Germinal center (tissue), 1 donor: Measurements from ENCODE around the gene PLEKHG7.

Experiments
- DNase-seq: peaks from one replicate; pipeline ENCODE4 v3.0.0; 2012; ENCODE audit warnings: mixed read lengths, low spot score

Gene PLEKHG7

GRCh38 chr12:92707926-92708325 is 5.1 kb downstream of the PLEKHG7 start:
- no peak for DNase-seq

- DNase-seq: no peak
Measured at GRCh38 chr12:92715625-92716024, 12.8 kb downstream of the PLEKHG7 start.

- DNase-seq: no peak
Measured at GRCh38 chr12:92717202-92717601, 14.4 kb downstream of the PLEKHG7 start.

GRCh38 chr12:92718483-92718990 is 15.7 kb downstream of the PLEKHG7 start:
- DNase-seq: no peak

DNA sequence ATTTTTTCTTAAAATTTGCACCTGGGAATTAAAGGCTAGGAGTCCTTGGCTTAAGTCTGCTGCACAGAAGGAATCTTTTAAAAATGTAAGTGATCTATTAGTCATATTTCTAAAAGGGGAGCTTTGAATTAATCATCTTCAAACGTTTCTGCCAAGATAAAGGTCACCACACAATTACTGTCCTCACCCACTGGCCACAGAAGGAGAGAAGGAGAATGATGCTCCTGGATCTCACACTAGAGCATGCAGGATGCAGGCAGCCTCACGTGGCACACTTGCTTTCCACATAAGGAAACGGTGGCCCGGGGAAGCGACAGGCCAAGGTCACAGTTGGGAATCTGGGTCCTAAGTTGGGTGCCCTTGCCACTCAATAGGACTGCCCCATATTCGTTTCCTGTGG is 16.9 kb downstream of the PLEKHG7 start:
- no peak for DNase-seq

DNA sequence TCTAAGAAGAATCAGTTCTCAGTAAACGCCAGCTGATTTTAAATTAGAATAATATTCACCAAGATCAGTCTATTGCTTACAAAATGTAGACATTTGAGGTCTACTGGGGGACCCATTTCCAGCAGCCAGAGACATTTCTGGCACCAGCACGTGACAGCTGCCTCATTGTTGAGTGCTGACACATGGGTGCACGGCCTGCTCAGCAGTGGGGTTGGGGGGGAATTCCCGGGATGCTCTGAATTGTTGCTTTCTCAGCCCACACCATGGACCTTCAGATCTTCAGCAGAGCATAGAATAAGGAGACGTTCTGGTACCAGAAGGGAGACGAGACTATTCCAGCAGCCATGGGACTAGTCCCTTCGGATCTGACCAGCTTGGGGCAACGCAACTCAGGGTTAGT is 18.3 kb downstream of the PLEKHG7 start:
- no peak for DNase-seq

DNA sequence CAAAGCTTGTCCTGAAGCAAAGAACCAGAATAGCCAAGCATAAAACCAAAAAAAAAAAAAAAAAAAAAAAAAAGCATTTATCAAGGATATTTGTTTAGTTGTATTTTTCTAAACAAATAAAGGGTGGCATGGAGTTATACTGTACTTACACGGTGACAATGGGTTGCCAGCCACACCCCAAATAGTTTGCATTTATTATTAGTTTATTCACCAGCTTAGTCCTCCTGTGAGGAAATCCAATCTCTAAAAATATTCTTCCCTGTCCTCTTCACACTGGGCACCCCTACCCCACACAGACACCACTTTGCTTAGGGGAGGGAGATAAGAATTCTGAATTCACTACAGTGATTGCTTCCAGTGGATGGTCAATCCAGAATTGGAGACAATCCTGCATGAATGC is 18.9 kb downstream of the PLEKHG7 start:
- DNase-seq: no peak

GRCh38 chr12:92722897-92723296 is 20.1 kb downstream of the PLEKHG7 start:
- DNase-seq: no peak

DNA sequence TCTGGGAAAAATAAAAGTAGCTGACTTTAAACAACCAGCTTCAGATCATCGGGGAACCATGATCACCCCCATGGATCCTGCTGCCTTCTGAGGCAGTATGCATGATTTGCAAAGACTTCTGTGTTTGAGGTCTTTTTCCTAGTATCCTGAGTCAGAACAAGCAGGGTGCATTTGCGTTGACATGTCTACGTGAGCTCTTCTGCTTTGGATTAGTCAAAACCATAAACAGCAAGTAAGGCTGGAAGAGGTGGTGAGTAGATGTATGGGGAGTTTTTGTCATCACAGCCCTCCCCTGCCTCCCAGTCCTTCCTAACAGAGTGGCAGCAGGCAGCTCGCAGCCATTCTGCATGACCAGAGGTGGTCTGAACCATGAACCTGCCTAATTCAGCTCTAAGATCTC is 24.1 kb downstream of the PLEKHG7 start:
- DNase-seq: no peak

DNA sequence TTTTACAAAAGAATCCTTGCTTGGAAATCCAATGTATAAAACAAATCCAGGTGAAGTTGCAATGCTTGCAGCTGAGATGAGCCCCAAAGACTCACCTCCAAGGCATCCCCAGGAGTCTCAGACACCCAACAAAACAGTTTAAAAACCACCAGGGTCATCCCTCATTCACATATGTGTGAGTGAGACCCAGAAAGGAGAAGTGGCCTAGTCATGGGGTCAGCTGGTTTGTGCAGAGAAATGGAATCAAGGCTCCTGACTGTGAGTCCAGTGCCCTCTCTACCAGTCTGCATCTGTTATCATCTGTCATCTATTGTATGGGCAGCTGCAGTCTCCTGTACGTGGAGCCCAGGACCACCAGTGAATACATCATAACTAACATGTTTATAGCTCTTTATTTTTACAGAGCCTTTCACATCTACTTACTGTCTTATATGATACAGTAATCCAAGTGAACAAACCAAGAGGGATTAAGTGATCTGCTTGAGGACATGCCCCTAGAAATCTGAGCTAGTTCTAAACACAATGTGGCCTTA is 27.1 kb downstream of the PLEKHG7 start:
- DNase-seq: no peak

DNA sequence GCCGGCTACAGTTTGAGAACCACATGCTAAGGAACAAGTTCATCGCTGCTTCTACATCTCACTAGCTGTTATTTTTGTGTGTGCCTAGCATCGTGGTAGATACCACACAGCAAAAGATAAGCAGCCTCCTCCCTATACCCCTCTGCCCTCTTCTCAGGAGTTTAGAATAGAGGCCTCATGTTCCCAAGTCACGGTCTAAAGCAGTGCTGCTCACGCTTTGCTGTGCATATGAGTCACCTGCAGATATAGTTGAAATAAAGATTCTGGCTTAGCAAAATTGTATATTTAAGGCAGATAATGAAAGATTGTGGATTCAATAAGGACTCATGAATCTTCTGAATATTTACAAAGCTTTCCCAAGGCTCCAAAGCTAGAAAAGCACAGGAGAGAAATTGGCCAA is 28.0 kb downstream of the PLEKHG7 start:
- DNase-seq: no peak

- DNase-seq: no peak
Measured at GRCh38 chr12:92732216-92732615, 29.4 kb downstream of the PLEKHG7 start.

DNA sequence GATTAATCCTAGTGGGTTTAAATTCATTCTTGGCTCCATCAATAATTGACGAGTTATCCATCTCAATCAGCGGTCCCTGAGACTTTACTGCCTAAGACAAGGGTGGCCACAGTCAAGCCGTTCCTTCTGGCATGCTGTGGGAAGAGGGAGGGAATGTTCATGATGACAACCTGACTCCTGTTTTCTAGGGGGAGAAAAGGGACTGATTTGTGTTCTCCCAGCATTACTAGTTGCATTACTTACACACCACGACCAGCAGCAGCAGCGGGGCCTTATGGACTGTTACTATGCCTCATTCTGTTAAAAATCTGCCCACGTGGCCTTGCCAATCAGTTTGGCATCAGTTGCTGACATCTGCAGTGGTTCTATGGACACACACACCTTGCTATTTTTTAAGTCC is 29.9 kb downstream of the PLEKHG7 start:
- no peak for DNase-seq

GRCh38 chr12:92733181-92733580 is 30.4 kb downstream of the PLEKHG7 start:
- DNase-seq: no peak

DNA sequence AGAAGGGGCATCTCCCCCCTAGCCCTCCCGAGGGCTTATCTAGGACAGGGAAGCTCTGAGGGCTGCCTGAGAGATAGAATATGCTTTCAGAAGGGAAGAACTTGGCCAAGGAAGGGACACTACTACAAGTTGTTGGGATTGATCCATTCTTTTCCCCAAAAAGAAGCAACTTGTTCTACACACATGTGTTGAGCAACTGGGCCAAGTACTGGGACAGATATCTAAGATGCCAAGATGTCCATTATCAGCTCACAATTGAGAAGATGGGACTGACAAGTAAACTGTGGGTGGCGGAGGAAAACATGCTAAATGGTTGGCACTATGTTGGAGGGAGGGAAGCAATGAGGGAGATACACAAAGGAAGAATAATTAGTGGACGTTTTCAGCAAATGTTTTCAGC is 30.9 kb downstream of the PLEKHG7 start:
- DNase-seq: no peak

DNA sequence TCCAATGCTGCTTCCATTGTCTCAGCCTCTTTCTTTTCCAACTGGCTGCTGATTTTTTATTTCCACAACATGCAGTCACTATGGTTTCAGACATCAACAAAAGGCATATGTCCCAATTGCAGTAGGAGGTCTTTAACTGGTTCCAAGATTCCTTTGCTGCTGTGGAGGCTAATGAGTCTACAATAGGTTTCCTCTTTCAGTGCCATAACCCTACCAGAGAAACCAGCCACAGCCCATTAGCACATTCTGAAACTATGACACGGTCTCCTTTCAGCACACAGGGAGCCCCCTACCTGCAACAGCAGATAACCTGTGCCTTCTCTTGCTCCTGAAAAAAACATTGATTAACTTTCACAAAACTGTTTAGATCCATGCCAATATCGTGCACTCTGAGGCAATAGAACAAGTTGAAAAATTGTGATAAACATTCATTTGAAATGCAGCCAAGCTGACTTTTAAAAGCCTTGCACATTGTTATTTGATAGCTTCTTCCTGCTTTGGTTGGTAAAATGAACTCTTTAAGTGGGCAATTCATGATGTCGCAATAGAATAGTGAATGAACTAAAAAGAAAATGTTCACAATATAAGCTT is 32.4 kb downstream of the PLEKHG7 start:
- no peak for DNase-seq

DNA sequence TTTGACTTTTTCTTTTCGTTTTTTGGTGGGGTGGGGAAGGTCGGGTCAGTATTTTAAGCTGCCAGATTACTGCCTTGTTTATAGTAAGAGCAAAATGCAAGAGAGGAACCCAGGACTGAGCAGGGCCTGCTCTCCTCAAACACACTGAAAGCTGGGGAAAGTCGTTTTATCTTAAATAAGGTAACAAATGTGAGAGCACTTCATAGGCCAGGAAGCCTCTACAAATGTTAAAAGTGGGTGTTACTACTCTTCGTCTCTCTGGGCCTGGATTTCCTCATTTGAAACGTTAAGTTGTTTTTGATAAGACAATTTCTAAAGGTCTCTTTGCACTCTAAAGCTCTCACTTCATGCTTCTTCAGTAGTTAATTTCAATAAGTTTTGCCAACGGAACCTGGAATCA is 33.8 kb downstream of the PLEKHG7 start:
- no peak for DNase-seq

GRCh38 chr12:92737855-92738850 is 35.4 kb downstream of the PLEKHG7 start:
- no peak for DNase-seq

GRCh38 chr12:92739113-92739512 is 36.3 kb downstream of the PLEKHG7 start:
- DNase-seq: no peak

- no peak for DNase-seq
Measured at GRCh38 chr12:92740411-92740810, 37.6 kb downstream of the PLEKHG7 start.

DNA sequence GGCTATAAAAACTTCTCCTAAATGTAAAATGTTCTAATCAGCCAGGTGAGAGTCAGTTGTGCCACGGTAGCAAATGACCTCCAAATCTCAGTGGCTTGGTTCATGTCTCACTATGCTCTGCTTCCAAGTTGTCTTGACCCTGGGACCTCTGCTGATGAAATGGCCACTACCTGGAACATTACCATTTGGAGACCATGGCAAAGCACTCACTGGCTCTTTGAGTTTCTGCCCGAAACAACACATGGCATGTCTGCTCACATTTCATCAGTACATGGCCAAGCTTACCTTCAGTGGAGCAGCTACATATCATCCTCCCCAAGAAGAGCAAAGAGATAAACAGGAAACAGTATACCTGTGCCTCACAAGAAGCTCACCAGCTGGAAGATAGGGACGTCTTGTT is 40.2 kb downstream of the PLEKHG7 start:
- no peak for DNase-seq

DNA sequence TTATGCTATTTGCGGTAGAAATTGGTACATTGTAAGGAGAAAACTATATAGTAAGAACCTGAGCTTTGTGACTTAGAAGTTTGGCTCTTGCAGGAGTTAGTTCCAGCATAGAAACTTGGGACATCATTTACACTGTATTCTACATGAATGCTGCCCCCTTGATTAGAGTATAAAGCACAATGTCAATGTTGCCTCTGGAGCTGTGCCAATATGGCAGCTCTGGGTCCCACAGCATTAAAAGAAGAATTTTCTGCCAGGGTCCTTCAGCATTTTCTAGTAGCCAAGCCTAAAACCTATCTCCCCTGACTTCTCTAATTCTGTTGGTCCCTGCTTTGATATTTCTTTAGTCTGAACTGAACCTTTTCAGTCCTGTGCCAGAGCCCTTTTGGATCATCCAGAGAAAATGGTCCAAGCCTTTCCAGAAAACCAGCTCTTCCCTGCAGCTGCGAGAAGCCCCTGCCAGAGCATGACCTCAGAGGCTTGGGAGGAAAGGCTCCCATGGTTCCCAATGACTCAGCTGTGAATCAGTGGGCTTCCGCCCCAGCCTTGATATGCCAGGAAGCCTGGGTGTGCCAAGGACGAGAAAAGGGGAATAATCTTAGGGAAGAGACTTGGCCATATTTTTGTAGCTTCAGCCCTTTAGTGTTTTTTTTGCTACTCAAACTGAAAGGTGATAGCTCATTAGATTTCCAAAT is 43.2 kb downstream of the PLEKHG7 start:
- DNase-seq: no peak
